CD4-positive, alpha-beta T cell (primary cell): ENCODE data around the gene BCAR3. TPM values are rescaled to one million over a fixed set of nuclear protein-coding genes. Genes with fewer than 3 reads are reported as not detected.

Experiments used
- ATAC-seq: fragments of 200-7000 bp; cut with Tn5 transposase; one replicate; pipeline ENCODE4 v1.10.0; 2022; ENCODE audit warnings: mild to moderate bottlenecking; ENCODE audit not compliant: poor library complexity
- CTCF ChIA-PET: fragments of 350-600 bp; sonication (Branson Sonifier 250); formaldehyde crosslinking; loops from one replicate; lab custom pipeline; 2021; ENCODE audit warnings: antibody characterized with exemption, inconsistent platforms; lab: Charles Lee
- POLR2A ChIA-PET: fragments of 350-600 bp; sonication (Branson Sonifier 250); formaldehyde crosslinking; loops from one replicate; lab custom pipeline; 2021; ENCODE audit warnings: antibody characterized with exemption, inconsistent platforms; lab: Charles Lee
- DNase-seq, 14 experiments: peaks; one replicate each; pipeline ENCODE4 v3.0.0-alpha.2; 2013 to 2020; ENCODE audit warnings: mixed read lengths in 2 of 14
- H3K27ac ChIP-seq, 2 donors: one replicate each; pipeline versions ENCODE4 v1.5.1 to v1.7.0; 2013; ENCODE audit warnings: low read length in 2 of 2, low read depth in 1 of 2, mild to moderate bottlenecking in 1 of 2
- H3K27me3 ChIP-seq, 2 experiments: 1 replicate in 1 of 2; 2 replicates in 1 of 2; pipeline versions ENCODE4 v1.6.1 to v1.7.0; 2013; ENCODE audit warnings: low read length in 2 of 2, control low read depth in 1 of 2, mild to moderate bottlenecking in 1 of 2, moderate library complexity in 1 of 2; ENCODE audit not compliant: insufficient read depth in 2 of 2, control insufficient read depth in 1 of 2
- H3K36me3 ChIP-seq: one replicate; pipeline ENCODE4 v1.6.1; 2013; ENCODE audit warnings: low read length, control low read depth; ENCODE audit not compliant: insufficient read depth
- H3K4me1 ChIP-seq: one replicate; pipeline ENCODE4 v1.6.1; 2013; ENCODE audit warnings: low read length, control low read depth; ENCODE audit not compliant: insufficient read depth
- H3K4me3 ChIP-seq: one replicate; pipeline ENCODE4 v1.5.1; 2013; ENCODE audit warnings: mild to moderate bottlenecking, low read length, moderate library complexity
- H3K9me3 ChIP-seq, 2 experiments: 1 replicate in 1 of 2; 2 replicates in 1 of 2; pipeline versions ENCODE4 v1.6.1 to v1.7.0; 2013; ENCODE audit warnings: low read length in 2 of 2, mild to moderate bottlenecking in 2 of 2, control low read depth in 1 of 2, moderate library complexity in 1 of 2; ENCODE audit not compliant: control insufficient read depth in 1 of 2, insufficient read depth in 1 of 2
- H3K27ac Mint-ChIP-seq: one replicate; pipeline ENCODE4 v1.8.0; 2020; ENCODE audit warnings: mixed read lengths
- H3K27me3 Mint-ChIP-seq: one replicate; pipeline ENCODE4 v1.8.0; 2021; ENCODE audit warnings: mixed read lengths
- H3K36me3 Mint-ChIP-seq: one replicate; pipeline ENCODE4 v1.8.0; 2021; ENCODE audit warnings: low read depth, mixed read lengths
- H3K4me1 Mint-ChIP-seq: one replicate; pipeline ENCODE4 v1.8.0; 2021; ENCODE audit warnings: low read depth, mixed read lengths
- H3K4me3 Mint-ChIP-seq: one replicate; pipeline ENCODE4 v1.8.0; 2020; ENCODE audit warnings: mild to moderate bottlenecking, mixed read lengths
- H3K9me3 Mint-ChIP-seq: one replicate; pipeline ENCODE4 v1.8.0; 2020; ENCODE audit warnings: mixed read lengths
- intact Hi-C, 2 experiments: fragments of 100-400 bp; cut with DNase I in 1 of 2; cut with micrococcal nuclease in 1 of 2; formaldehyde crosslinking; loops; one replicate each; pipeline versions ENCODE4 v1.15.1 to v1.9.0; 2023 to 2025; cut with DNase I, micrococcal nuclease
- total RNA-seq, 174 experiments: library from RNA in 2 of 174; stranded (reverse) in 2 of 174; gene quantifications; one replicate each; pipeline ENCODE4 v1.2.3 and lab custom pipeline; 2021 to 2026
- TF ChIP-seq, protein P1 (sequence below): fragments of 200-600 bp; IDR thresholded peaks from one replicate; pipeline ENCODE4 v1.8.0; 2022; ENCODE audit warnings: antibody characterized with exemption, mild to moderate bottlenecking

Gene BCAR3
- total RNA-seq, 2 experiments from 2014 or later = 0.47 to 0.92 TPM

DNA sequence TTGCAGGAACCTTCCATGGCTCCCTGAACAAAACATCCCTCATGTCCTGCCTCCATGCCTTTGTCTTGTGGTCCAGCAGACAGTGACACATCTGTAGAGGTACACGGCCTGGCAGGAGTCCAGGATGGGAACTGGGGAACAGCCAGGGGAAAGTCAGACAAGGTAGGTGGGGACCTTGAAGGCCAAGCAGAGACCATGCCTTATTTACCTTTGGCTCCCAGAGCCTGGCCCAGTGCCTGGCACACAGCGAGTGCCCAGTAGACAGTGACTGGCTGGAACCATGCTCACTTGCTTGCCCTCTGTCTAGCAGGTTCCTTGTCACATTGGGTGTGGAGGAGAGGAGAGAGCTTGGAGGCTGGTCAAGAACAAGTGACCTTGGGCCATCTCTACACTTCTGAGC is 81.0 kb downstream of the BCAR3 start:
- ATAC-seq = no peak
- Histone ChIP-seq H3K4me3 (no peak overlapping the region), H3K4me1 (no peaks in the 10 kb centered on the region), H3K36me3 (no peaks in the 10 kb centered on the region), H3K27ac (no peak overlapping the region), H3K9me3 (no peaks in the 10 kb centered on the region), H3K27me3 (no peaks in the 10 kb centered on the region)
- Mint-ChIP-seq H3K4me3 (no peak overlapping the region), H3K36me3 (no peaks in the 10 kb centered on the region), H3K9me3 (no peaks in the 10 kb centered on the region), H3K4me1 (no peaks in the 10 kb centered on the region), H3K27ac (no peak overlapping the region), H3K27me3 (no peaks in the 10 kb centered on the region)
- intact Hi-C loops = no loop called here
- POLR2A ChIA-PET = no interaction called here
- no peak for DNase-seq
- TF ChIP-seq, protein P1, sequence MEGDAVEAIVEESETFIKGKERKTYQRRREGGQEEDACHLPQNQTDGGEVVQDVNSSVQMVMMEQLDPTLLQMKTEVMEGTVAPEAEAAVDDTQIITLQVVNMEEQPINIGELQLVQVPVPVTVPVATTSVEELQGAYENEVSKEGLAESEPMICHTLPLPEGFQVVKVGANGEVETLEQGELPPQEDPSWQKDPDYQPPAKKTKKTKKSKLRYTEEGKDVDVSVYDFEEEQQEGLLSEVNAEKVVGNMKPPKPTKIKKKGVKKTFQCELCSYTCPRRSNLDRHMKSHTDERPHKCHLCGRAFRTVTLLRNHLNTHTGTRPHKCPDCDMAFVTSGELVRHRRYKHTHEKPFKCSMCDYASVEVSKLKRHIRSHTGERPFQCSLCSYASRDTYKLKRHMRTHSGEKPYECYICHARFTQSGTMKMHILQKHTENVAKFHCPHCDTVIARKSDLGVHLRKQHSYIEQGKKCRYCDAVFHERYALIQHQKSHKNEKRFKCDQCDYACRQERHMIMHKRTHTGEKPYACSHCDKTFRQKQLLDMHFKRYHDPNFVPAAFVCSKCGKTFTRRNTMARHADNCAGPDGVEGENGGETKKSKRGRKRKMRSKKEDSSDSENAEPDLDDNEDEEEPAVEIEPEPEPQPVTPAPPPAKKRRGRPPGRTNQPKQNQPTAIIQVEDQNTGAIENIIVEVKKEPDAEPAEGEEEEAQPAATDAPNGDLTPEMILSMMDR = no peak
- CTCF ChIA-PET = no interaction called here

DNA sequence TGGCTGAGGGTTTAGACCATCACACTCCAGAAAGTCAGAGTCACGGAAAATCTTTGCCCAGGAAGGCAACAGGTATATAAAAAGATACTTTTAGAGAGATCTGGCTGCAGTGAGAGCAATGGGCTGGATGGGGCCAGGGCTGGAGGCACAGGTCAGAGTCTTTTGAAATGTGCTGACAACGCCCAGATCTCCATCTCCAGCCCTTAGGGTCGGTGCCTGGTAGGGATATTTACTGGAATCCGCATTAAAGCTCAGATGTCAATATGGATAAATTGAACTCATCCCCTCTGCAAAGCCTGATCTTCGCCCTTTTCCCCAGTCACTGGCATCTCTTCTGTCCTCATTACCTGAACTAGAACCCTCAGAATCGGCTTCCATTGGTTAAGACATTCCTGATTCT is 82.2 kb downstream of the BCAR3 start:
- ATAC-seq (no peak), DNase-seq (no peak)
- no peaks in the 10 kb centered on the region for H3K27me3 Mint-ChIP-seq
- Histone ChIP-seq H3K27ac (no peak overlapping the region), H3K36me3 (no peaks in the 10 kb centered on the region), H3K4me1 (no peaks in the 10 kb centered on the region), H3K27me3 (no peaks in the 10 kb centered on the region), H3K9me3 (no peaks in the 10 kb centered on the region), H3K4me3 (no peak overlapping the region)
- no peaks in the 10 kb centered on the region for H3K36me3 Mint-ChIP-seq
- H3K4me3 Mint-ChIP-seq = no peak overlapping the region
- ChIA-PET CTCF (no interaction called here), POLR2A (no interaction called here)
- no peak overlapping the region for H3K27ac Mint-ChIP-seq
- H3K9me3 Mint-ChIP-seq = no peaks in the 10 kb centered on the region
- TF ChIP-seq, protein P1 = no peak
- H3K4me1 Mint-ChIP-seq = no peaks in the 10 kb centered on the region
- intact Hi-C loops = no loop called here

DNA sequence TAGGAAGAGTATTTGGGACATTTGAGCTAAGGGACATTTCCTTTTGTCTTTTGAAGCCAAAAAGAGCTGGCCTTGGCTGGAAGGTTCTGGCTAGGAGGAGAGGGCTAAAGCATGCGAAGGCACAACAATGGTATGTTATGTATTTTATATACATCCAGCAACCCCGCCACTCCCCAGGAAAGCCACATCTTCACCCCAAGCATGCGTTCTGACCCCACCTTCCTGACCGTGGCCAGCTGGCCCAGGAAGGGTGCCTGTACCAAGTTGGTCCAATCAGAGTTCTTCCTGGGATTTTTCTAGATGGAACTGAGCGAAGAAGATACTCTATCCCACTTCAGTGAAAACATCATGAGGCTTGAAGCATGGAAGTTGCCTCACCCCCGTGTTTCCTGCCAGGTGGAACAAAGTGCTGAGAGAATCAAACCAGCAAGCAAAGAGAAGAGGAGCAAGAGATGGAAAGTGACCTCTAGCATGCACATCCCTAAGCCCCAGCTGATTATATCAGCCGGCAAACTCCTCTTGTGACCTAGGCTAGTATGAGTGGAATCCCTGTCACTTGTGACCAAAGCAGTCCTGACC is 82.7 kb downstream of the BCAR3 start:
- no peaks in the 10 kb centered on the region for H3K9me3 ChIP-seq
- Mint-ChIP-seq H3K4me3 (no peak overlapping the region), H3K9me3 (no peaks in the 10 kb centered on the region), H3K4me1 (no peaks in the 10 kb centered on the region), H3K36me3 (no peaks in the 10 kb centered on the region), H3K27ac (no peak overlapping the region), H3K27me3 (no peaks in the 10 kb centered on the region)
- intact Hi-C loops = no loop called here
- ChIA-PET POLR2A (no interaction called here), CTCF (no interaction called here)
- DNase-seq = no peak
- no peak overlapping the region for H3K4me3 ChIP-seq
- no peaks in the 10 kb centered on the region for H3K36me3 ChIP-seq
- H3K27ac ChIP-seq = no peak overlapping the region
- ATAC-seq = no peak
- H3K27me3 ChIP-seq = no peaks in the 10 kb centered on the region
- no peaks in the 10 kb centered on the region for H3K4me1 ChIP-seq
- TF ChIP-seq, protein P1 = no peak
